Brain microvascular endothelial cell (primary cell): Measurements from ENCODE around the gene ANKS4B.
"Not testable (repeated sequence)": the region's sequence is repeated elsewhere in the genome, so short reads cannot be mapped to it uniquely, and the experiment has no call there.

ENCODE experiments used
- DNase-seq: peaks from one replicate; pipeline ENCODE4 v3.0.0-alpha.2; 2020
- H3K27ac ChIP-seq: fragments of 250-450 bp; sonication (Bioruptor Pico); 2 replicates; pipeline ENCODE4 v1.5.1; 2020; ENCODE audit warnings: mild to moderate bottlenecking, moderate library complexity
- H3K27me3 ChIP-seq: fragments of 250-450 bp; sonication (Bioruptor Pico); replicated peaks from 2 replicates; pipeline ENCODE4 v1.5.1; 2020; ENCODE audit warnings: mild to moderate bottlenecking
- H3K36me3 ChIP-seq: fragments of 250-450 bp; sonication (Bioruptor Pico); replicated peaks from 2 replicates; pipeline ENCODE4 v1.5.1; 2020; ENCODE audit warnings: mild to moderate bottlenecking
- H3K4me3 ChIP-seq: 2 replicates; pipeline ENCODE4 v1.5.1; 2011; ENCODE audit warnings: low read depth, mild to moderate bottlenecking, control low read depth, low read length, moderate library complexity
- in situ Hi-C: cut with HindIII; loops from 2 replicates; pipeline ENCODE4 v1.10.0; 2017; ENCODE audit warnings: low sequenced_read_pairs, low pct_ligation_motif_present
- TF ChIP-seq, protein P1 (sequence below): IDR thresholded peaks from 2 replicates; pipeline ENCODE4 v1.5.1; 2011; ENCODE audit warnings: low read depth, mild to moderate bottlenecking, moderate library complexity, low read length, control low read depth, inconsistent platforms; ENCODE audit errors: missing control alignments

Gene ANKS4B

DNA sequence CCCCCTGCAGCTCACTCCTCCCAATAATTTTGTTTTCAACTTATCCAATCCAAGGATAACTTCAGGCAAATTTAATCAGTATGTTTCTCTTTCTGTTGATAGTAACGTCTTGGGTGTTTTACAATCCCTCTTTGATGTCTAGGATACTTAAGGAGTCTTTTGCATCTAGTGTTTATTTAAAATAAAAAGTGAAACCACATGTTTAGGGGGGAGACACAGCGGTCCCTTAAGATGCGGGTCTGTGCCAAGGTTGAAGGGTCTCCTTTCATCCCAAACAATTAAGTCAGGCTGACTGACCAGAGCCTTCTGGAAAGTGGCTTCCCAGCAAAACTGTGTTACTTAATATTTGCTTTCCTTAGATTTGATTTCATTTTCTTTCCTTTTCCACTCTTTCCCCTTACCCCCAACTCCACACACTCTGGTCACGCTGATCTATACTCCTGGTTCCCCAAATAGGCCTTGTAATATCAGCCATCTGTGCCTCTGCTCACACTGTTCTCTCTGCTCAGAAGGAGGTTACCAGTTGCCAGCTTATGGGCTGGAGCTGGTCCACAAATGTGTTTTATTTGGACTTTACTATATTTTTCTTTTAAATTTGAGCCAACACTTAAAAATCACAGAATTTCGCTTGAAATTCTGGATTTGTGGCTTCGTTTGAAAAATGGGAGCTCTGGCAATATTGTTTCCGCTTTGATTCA lies 11.2 kb downstream of the ANKS4B start:
- H3K36me3 ChIP-seq = no peaks in the 10 kb centered on the region
- no peak overlapping the region for H3K4me3 ChIP-seq
- H3K27ac ChIP-seq = no peak overlapping the region
- peaks cover 2% of the 10 kb centered on the region for H3K27me3 ChIP-seq
- in situ Hi-C loops = no loop called here
- TF ChIP-seq, protein P1, sequence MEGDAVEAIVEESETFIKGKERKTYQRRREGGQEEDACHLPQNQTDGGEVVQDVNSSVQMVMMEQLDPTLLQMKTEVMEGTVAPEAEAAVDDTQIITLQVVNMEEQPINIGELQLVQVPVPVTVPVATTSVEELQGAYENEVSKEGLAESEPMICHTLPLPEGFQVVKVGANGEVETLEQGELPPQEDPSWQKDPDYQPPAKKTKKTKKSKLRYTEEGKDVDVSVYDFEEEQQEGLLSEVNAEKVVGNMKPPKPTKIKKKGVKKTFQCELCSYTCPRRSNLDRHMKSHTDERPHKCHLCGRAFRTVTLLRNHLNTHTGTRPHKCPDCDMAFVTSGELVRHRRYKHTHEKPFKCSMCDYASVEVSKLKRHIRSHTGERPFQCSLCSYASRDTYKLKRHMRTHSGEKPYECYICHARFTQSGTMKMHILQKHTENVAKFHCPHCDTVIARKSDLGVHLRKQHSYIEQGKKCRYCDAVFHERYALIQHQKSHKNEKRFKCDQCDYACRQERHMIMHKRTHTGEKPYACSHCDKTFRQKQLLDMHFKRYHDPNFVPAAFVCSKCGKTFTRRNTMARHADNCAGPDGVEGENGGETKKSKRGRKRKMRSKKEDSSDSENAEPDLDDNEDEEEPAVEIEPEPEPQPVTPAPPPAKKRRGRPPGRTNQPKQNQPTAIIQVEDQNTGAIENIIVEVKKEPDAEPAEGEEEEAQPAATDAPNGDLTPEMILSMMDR = no peak
- no peak for DNase-seq

DNA sequence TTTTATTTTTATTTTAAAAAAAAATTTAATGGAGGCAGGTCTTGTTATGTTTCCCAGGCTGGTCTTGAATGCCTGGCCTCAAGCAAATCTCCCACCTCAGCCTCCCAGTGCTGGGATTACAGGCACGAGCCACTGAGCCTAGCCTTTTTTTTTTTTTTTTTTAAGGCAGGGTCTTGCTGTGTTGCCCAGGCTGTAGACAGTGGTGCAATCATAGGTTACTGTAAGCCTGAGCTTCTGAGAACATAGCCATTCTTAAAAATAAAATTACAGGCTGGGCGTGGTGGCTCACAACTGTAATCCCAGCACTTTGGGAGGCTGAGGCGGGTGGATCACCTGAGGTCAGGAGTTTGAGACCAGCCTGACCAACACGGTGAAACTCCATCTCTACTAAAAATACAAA lies 14.7 kb downstream of the ANKS4B start:
- H3K27me3 ChIP-seq, H3K4me3 ChIP-seq, H3K36me3 ChIP-seq, H3K27ac ChIP-seq, DNase-seq, in situ Hi-C loops: not testable (repeated sequence)

DNA sequence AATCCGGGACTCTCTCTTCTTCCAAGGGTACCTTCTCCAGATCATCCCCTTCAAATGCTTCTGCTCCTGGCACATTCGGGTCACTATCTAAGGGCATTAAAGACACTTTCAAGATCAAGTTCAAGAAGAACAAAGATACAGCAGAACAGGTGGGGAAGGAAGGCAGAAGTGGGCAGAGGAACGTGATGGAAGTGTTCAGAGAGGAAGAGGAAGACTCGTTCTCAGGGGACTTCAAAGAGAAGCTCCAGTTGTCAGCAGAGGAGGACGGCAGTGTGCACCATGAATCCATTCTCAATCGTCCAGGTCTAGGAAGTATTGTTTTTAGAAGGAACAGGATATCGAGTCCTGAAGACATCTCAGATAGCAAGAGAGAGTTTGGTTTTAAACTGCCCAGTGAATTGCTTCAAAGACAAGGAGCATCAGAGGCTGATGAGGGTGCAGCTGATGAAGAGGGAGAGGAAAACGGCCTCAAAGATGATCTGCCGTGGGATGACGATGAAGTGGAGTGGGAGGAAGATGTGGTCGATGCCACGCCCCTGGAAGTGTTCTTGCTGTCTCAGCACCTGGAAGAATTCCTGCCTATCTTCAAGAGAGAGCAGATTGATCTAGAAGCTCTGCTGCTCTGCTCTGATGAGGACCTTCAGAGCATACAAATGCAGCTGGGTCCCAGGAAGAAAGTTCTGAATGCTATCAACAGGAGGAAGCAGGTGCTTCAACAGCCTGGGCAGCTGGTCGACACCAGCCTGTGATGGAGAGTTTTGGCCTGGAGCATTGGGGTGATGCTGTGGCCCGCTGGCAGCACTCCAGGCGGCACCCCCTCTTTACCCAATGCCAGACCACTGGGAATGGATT lies 16.8 kb downstream of the ANKS4B start:
- no peaks in the 10 kb centered on the region for H3K36me3 ChIP-seq
- in situ Hi-C loops = no loop called here
- TF ChIP-seq, protein P1 = no peak
- no peak overlapping the region for H3K4me3 ChIP-seq
- no peaks in the 10 kb centered on the region for H3K27me3 ChIP-seq
- no peak for DNase-seq
- H3K27ac ChIP-seq = no peak overlapping the region

DNA sequence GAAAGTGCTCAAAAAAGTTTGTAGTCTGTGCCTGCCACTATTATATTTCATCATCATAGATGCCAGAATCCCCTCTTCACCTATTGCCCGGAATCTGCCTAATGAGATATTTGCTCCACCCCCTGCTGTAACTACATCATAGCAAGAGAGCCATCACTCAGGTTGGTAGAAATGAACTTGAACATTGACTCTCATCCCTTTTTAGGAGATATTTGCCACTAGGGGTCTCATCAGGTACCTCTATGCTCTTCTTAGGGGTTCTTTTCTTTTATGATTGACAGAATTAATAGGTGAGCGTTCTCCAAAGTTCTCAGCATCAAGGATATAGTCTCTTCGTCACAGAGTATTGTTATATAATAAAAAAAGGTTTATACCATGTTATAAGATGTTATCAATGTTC lies 20.0 kb downstream of the ANKS4B start:
- no peak for DNase-seq
- TF ChIP-seq, protein P1 = no peak
- in situ Hi-C loops = no loop called here
- Histone ChIP-seq H3K27ac (no peak overlapping the region), H3K36me3 (no peaks in the 10 kb centered on the region), H3K4me3 (no peak overlapping the region), H3K27me3 (no peaks in the 10 kb centered on the region)

DNA sequence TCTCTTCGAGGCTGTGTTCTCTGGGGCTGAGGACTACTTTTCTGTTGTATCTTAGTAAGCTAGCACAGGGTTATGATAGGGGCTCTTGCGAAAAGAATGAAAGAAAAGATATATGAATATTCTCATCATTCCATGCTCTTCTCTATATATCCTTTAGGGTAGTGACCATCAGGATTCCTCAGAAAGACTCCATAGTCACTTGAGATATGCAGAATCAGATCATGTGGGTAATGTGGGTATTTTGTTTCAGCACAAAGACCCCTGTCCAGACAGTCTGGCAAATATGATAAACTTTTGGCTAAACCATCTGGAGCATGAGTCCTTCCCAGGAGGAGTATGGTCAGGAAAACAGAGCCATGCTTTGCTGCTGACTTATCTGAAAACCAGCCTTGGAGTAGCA lies 23.1 kb downstream of the ANKS4B start:
- Histone ChIP-seq H3K36me3 (no peaks in the 10 kb centered on the region), H3K4me3 (no peak overlapping the region), H3K27ac (no peak overlapping the region), H3K27me3 (no peaks in the 10 kb centered on the region)
- DNase-seq = no peak
- in situ Hi-C loops = no loop called here
- TF ChIP-seq, protein P1 = no peak

DNA sequence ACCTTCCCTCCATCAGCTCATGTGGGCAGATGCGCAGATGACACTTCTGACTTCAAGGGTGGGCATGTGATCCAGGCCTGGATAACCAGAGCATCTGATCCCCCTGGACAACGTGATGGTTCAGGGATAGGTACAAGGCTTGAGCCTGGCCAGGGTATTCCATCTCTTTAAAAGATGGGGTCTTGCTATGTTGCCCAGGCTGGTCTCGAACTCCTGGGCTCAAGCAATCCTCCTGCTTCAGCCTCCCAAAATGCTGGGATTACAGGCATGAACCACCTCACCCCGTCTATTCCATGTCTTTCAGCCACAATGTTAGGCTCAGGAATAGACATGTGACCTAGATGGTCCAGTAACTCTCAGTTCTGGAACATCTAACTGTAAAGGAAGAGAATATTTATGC lies 23.8 kb downstream of the ANKS4B start:
- TF ChIP-seq, protein P1 = no peak
- Histone ChIP-seq H3K27me3 (no peaks in the 10 kb centered on the region), H3K4me3 (no peak overlapping the region), H3K36me3 (no peaks in the 10 kb centered on the region), H3K27ac (no peak overlapping the region)
- in situ Hi-C loops = no loop called here
- DNase-seq = no peak
